A549 treated with Hydrocortisone at 1 μM for 4 hours (cell line): ENCODE measurements around the gene PLEKHM2. TPM values are rescaled to one million over a fixed set of nuclear protein-coding genes. Genes with fewer than 3 reads are reported as not detected.

Source experiments
- total RNA-seq: library from RNA; stranded (reverse); fragments of 200-300 nt; extraction: Qiagen RNA extraction; gene quantifications from 5 replicates; pipeline ENCODE4 v1.2.3, GENCODE V29; 2022

PLEKHM2 gene, protein sequence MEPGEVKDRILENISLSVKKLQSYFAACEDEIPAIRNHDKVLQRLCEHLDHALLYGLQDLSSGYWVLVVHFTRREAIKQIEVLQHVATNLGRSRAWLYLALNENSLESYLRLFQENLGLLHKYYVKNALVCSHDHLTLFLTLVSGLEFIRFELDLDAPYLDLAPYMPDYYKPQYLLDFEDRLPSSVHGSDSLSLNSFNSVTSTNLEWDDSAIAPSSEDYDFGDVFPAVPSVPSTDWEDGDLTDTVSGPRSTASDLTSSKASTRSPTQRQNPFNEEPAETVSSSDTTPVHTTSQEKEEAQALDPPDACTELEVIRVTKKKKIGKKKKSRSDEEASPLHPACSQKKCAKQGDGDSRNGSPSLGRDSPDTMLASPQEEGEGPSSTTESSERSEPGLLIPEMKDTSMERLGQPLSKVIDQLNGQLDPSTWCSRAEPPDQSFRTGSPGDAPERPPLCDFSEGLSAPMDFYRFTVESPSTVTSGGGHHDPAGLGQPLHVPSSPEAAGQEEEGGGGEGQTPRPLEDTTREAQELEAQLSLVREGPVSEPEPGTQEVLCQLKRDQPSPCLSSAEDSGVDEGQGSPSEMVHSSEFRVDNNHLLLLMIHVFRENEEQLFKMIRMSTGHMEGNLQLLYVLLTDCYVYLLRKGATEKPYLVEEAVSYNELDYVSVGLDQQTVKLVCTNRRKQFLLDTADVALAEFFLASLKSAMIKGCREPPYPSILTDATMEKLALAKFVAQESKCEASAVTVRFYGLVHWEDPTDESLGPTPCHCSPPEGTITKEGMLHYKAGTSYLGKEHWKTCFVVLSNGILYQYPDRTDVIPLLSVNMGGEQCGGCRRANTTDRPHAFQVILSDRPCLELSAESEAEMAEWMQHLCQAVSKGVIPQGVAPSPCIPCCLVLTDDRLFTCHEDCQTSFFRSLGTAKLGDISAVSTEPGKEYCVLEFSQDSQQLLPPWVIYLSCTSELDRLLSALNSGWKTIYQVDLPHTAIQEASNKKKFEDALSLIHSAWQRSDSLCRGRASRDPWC
- 23.0 to 26.5 TPM (median 24.1 TPM) in 5 replicates for total RNA-seq

DNA sequence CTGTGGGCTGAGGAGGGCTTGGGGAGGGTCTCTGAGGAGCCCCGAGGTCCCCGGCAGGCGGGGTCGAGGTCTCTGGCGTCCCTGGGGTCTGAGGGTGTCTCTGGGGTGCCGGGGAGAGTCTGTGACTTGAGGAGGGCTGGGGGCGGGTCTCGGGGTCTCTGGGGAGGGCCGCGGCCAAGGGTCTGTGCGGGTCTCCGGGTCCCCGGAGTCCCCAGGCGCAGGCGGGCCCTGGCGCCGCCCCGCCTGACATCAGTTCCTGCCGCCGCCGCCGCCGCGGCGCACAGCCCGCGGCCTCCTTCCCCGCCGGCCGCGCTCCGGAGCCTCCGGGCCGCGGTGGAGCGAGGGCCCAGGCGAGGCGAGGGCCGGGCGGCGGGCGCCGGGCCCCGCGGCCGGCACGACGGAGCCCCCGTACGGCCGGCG lies at the start of gene PLEKHM2:
PLEKHM2 (plus strand) TSS at position 279 of the 420 bp plus-strand sequence. CDS start 239 bp downstream, outside the sequence.

GRCh38 chr1:15736038-15736891 lies 52.1 kb downstream of the PLEKHM2 start, which contains the start of gene SLC25A34:
SLC25A34 (plus strand) TSS chr1:15736258; CDS start chr1:15736486, 228 bp downstream.

GRCh38 chr1:15742339-15742801 lies 58.2 kb downstream of the PLEKHM2 start, which contains the start of gene TMEM82:
TMEM82 (plus strand) TSS chr1:15742499; CDS start chr1:15742560, 61 bp downstream.

DNA sequence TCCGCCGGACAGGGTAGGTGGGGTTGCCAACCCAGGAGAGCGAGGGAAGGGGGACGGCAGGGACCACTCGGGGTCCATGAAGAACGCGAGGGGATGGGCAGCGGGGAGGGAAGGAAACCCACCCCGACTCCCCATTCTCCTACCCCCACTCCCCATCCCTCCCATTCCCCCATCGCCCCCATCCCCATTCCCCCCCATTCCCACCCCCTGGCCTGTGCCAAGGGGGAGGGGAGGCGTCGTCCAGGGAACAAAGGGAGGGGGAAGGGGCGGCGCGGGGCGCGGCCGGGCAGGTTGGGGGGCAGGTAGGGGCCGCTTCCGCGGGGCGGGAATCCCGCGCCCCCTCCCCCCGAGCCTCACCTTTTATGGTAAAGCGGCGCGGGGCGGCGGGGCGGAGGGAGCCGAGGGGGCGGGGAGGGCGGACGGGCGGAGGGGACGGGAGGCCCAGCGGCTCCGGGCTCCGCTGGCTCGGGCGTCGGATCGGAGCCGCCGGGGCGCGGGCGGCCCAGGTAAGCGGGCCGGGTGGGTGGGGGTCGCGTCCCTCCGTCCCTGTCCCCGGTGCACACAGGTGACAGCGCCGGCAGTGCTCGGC lies 74.3 kb downstream of the PLEKHM2 start, which contains the start of gene FBLIM1:
FBLIM1 (plus strand) TSS at position 453 of the 589 bp plus-strand sequence. CDS start 6,189 bp downstream, outside the sequence.

Other genes with a start within 250 kb of the PLEKHM2 start
- 0.84 to 2.3 TPM (median 1.4 TPM) in 5 replicates for gene CTRC, start 245.9 kb upstream of the PLEKHM2 start, total RNA-seq
- gene CELA2A, start 227.6 kb upstream of the PLEKHM2 start, total RNA-seq, result not detected in 5 replicates
- gene CELA2B, start 208.2 kb upstream of the PLEKHM2 start, total RNA-seq, result 0.14 TPM in 1 of 5 replicates, not detected in the others
- 5.3 to 6.1 TPM (median 5.6 TPM) in 5 replicates for gene CASP9, start 160.1 kb upstream of the PLEKHM2 start, total RNA-seq
- gene DNAJC16, start 157.5 kb upstream of the PLEKHM2 start, total RNA-seq, result 4.3 to 5.3 TPM (median 4.4 TPM) in 5 replicates
- 6.1 to 7.4 TPM (median 7.3 TPM) in 5 replicates for gene AGMAT, start 99.3 kb upstream of the PLEKHM2 start, total RNA-seq
- gene DDI2, start 66.9 kb upstream of the PLEKHM2 start, total RNA-seq, result 6.0 to 9.3 TPM (median 8.4 TPM) in 5 replicates
- 0.07 to 0.42 TPM (median 0.24 TPM) in 5 replicates for gene SLC25A34, start 51.9 kb downstream of the PLEKHM2 start, total RNA-seq
- gene TMEM82, start 58.2 kb downstream of the PLEKHM2 start, total RNA-seq, result not detected in 5 replicates
- 19.6 to 33.7 TPM (median 26.9 TPM) in 5 replicates for gene FBLIM1, start 74.5 kb downstream of the PLEKHM2 start, total RNA-seq
- 5.9 to 8.7 TPM (median 6.2 TPM) in 5 replicates for gene UQCRHL, start 123.3 kb downstream of the PLEKHM2 start, total RNA-seq
- 34.2 to 46.9 TPM (median 38.3 TPM) in 5 replicates for gene SPEN, start 163.4 kb downstream of the PLEKHM2 start, total RNA-seq